WTC11 (cell line): ENCODE data around the gene TWIST2. TPM values are rescaled to one million over a fixed set of nuclear protein-coding genes. Genes with fewer than 3 reads are reported as not detected.

Experiments used
- ATAC-seq: fragments of 200-7000 bp; cut with Tn5 transposase; 2 replicates; pipeline ENCODE4 v1.10.0; 2021; ENCODE audit warnings: mild to moderate bottlenecking, moderate library complexity
- CTCF ChIA-PET: fragments of 300-600 bp; sonication (Branson Sonifier 250); formaldehyde crosslinking; loops from one replicate; lab custom pipeline; 2021; ENCODE audit warnings: antibody characterized with exemption; lab: Charles Lee
- POLR2A ChIA-PET: fragments of 350-600 bp; sonication (Branson Sonifier 250); formaldehyde crosslinking; loops from one replicate; lab custom pipeline; 2021; ENCODE audit warnings: antibody characterized with exemption; lab: Charles Lee
- DNase-seq: peaks from one replicate; pipeline ENCODE4 v3.0.0; 2021; ENCODE audit warnings: low spot score
- H3K27ac Mint-ChIP-seq: 2 replicates; pipeline ENCODE4 v1.8.0; 2021; ENCODE audit warnings: mixed read lengths
- H3K27me3 Mint-ChIP-seq: 2 replicates; pipeline ENCODE4 v1.8.0; 2021; ENCODE audit warnings: low read depth, mild to moderate bottlenecking, moderate library complexity, mixed read lengths
- H3K36me3 Mint-ChIP-seq: 2 replicates; pipeline ENCODE4 v1.8.0; 2021; ENCODE audit warnings: mixed read lengths
- H3K4me1 Mint-ChIP-seq: 2 replicates; pipeline ENCODE4 v1.8.0; 2022; ENCODE audit warnings: mixed read lengths
- H3K4me3 Mint-ChIP-seq: 2 replicates; pipeline ENCODE4 v1.8.0; 2021; ENCODE audit warnings: mild to moderate bottlenecking, moderate library complexity, mixed read lengths
- H3K9me3 Mint-ChIP-seq: 2 replicates; pipeline ENCODE4 v1.8.0; 2021; ENCODE audit warnings: mixed read lengths
- ARID4B ChIP-seq: sonication (generic); formaldehyde crosslinking; IDR thresholded peaks from 2 replicates; pipeline ENCODE4 v1.8.0; 2023; ENCODE audit warnings: missing genetic modification reagents, mild to moderate bottlenecking, borderline replicate concordance
- ATF6 ChIP-seq: sonication (generic); formaldehyde crosslinking; IDR thresholded peaks from 2 replicates; pipeline ENCODE4 v1.8.1; 2023; ENCODE audit warnings: mild to moderate bottlenecking, missing genetic modification reagents
- CREM ChIP-seq: sonication (generic); formaldehyde crosslinking; IDR thresholded peaks from 2 replicates; pipeline ENCODE4 v1.8.1; 2022; ENCODE audit warnings: mild to moderate bottlenecking, missing genetic modification reagents, moderate library complexity
- ELF4 ChIP-seq: sonication (generic); formaldehyde crosslinking; IDR thresholded peaks from 2 replicates; pipeline ENCODE4 v1.8.1; 2022; ENCODE audit warnings: low read depth, mild to moderate bottlenecking, moderate library complexity, missing genetic modification reagents
- ETV6 ChIP-seq: sonication (generic); formaldehyde crosslinking; IDR thresholded peaks from 2 replicates; pipeline ENCODE4 v1.8.1; 2022; ENCODE audit warnings: mild to moderate bottlenecking, missing genetic modification reagents
- HMGA2 ChIP-seq: fragments of 250-450 bp; sonication (Bioruptor Pico); IDR thresholded peaks from 2 replicates; pipeline ENCODE4 v1.4.0; 2021; ENCODE audit warnings: mild to moderate bottlenecking, moderate library complexity
- JUN ChIP-seq: sonication (generic); formaldehyde crosslinking; IDR thresholded peaks from 2 replicates; pipeline ENCODE4 v1.8.0; 2023; ENCODE audit warnings: mild to moderate bottlenecking, missing genetic modification reagents
- KAT7 ChIP-seq: sonication (generic); formaldehyde crosslinking; IDR thresholded peaks from 2 replicates; pipeline ENCODE4 v1.8.1; 2023; ENCODE audit warnings: missing genetic modification reagents, mild to moderate bottlenecking, borderline replicate concordance
- RORB ChIP-seq: fragments of 250-450 bp; sonication (Bioruptor Pico); IDR thresholded peaks from 2 replicates; pipeline ENCODE4 v1.9.0; 2021; ENCODE audit warnings: mild to moderate bottlenecking
- TP53 ChIP-seq: sonication (generic); formaldehyde crosslinking; IDR thresholded peaks from 2 replicates; pipeline ENCODE4 v1.8.1; 2023; ENCODE audit warnings: mild to moderate bottlenecking, missing genetic modification reagents
- ZNF121 ChIP-seq: sonication (generic); formaldehyde crosslinking; IDR thresholded peaks from 2 replicates; pipeline ENCODE4 v1.8.0; 2023; ENCODE audit warnings: missing genetic modification reagents
- total RNA-seq: library from RNA; stranded (reverse); gene quantifications from 3 replicates; pipeline ENCODE4 v1.2.3, GENCODE V29; 2021
- TF ChIP-seq, protein P1 (sequence below): fragments of 250-450 bp; sonication (Bioruptor Pico); conservative IDR thresholded peaks from 2 replicates; pipeline ENCODE4 v1.9.0; 2021; ENCODE audit warnings: mild to moderate bottlenecking
- TF ChIP-seq, protein P2 (sequence below): sonication (generic); formaldehyde crosslinking; IDR thresholded peaks from 2 replicates; pipeline ENCODE4 v1.8.1; 2023; ENCODE audit warnings: mild to moderate bottlenecking, missing genetic modification reagents, borderline replicate concordance

The TWIST2 gene
- total RNA-seq, 1 experiment from 2014 or later = 5.7 TPM

GRCh38 chr2:238813109-238813508 is 34.8 kb upstream of the TWIST2 start:
- H3K4me3 Mint-ChIP-seq = no peak overlapping the region
- ChIA-PET POLR2A (no interaction called here), CTCF (no interaction called here)
- peaks cover 8% of the 10 kb centered on the region for H3K27me3 Mint-ChIP-seq
- H3K36me3 Mint-ChIP-seq = peaks cover 19% of the 10 kb centered on the region
- DNase-seq = no peak
- peaks cover 35% of the 10 kb centered on the region for H3K9me3 Mint-ChIP-seq
- TF ChIP-seq ARID4B = no peak
- TF ChIP-seq KAT7 (CRISPR knock-in tag) = no peak
- TF ChIP-seq ELF4 (CRISPR knock-in tag) = no peak
- peaks cover 13% of the 10 kb centered on the region for H3K4me1 Mint-ChIP-seq
- H3K27ac Mint-ChIP-seq = no peak overlapping the region
- ATAC-seq = no peak

DNA sequence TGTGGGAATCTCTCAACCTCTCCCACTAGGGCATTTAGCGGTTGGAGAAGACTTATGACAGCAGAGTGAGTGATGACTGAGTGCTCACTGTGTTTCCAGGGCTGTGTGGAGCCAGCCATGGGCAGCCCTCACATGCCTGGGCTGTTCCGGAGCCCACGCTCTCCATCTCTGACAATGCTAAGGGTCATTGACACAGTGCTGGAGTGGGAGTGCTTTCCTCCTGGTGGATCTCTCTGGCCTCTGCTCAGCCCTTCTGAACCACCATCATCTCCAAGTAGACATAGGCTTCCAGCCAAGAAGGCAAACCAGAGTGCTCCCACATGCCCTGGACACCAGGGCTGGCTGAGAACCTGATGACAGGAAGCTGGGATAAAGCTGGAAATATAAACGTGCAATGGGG is 33.1 kb upstream of the TWIST2 start:
- Mint-ChIP-seq H3K27me3 (peaks cover 4% of the 10 kb centered on the region; the same call in 1 of the 2 replicates), H3K4me1 (peaks cover 17% of the 10 kb centered on the region), H3K36me3 (peaks cover 6% of the 10 kb centered on the region; the same call in 1 of the 2 replicates), H3K9me3 (peaks cover 21% of the 10 kb centered on the region)
- CTCF ChIA-PET = interaction anchor here (1.5 kb wide), 1 partner anchor 30 kb away, joined by 5 read pairs; no protein-coding TSS in a partner anchor
- POLR2A ChIA-PET = interaction anchor here (0.7 kb wide), 1 partner anchor 105 kb away, joined by 3 read pairs; no protein-coding TSS in a partner anchor
- no peak for TF ChIP-seq JUN (CRISPR knock-in tag)
- no peak for TF ChIP-seq ATF6 (CRISPR knock-in tag)
- TF ChIP-seq RORB (CRISPR knock-in tag) = no peak
- TF ChIP-seq ZNF121 (CRISPR knock-in tag) = no peak
- TF ChIP-seq, protein P1, sequence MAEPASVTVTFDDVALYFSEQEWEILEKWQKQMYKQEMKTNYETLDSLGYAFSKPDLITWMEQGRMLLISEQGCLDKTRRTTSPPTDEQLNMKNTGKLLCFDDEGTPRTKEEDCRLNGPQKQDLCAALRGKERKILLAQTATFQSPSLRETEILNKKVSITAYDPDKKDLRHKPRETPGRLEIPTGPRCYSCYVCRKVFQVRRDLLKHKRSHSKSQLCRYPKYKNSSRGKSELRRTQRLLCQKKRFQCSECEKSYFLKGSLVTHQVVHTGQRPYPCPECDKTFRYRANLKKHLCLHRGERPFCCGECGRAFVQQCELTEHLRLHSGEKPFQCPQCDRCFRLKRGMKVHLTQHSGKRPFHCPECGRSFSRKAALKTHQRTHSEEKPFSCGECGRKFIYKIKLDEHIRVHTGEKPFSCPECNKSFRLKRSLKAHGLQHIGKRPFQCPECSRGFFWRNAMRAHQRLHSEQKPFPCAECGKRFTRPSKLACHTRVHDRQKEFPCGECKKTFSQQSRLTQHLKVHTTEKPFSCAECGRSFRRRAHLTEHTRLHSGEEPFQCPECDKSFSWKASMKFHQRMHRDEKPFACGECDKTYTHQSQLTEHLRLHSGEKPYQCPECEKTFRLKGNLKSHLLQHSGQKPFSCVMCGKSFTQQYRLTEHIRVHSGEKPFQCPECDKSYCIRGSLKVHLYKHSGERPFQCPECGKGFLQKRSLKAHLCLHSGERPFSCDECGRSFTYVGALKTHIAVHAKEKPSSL (CRISPR knock-in tag) = no peak
- TF ChIP-seq ETV6 = no peak
- TF ChIP-seq, protein P2, sequence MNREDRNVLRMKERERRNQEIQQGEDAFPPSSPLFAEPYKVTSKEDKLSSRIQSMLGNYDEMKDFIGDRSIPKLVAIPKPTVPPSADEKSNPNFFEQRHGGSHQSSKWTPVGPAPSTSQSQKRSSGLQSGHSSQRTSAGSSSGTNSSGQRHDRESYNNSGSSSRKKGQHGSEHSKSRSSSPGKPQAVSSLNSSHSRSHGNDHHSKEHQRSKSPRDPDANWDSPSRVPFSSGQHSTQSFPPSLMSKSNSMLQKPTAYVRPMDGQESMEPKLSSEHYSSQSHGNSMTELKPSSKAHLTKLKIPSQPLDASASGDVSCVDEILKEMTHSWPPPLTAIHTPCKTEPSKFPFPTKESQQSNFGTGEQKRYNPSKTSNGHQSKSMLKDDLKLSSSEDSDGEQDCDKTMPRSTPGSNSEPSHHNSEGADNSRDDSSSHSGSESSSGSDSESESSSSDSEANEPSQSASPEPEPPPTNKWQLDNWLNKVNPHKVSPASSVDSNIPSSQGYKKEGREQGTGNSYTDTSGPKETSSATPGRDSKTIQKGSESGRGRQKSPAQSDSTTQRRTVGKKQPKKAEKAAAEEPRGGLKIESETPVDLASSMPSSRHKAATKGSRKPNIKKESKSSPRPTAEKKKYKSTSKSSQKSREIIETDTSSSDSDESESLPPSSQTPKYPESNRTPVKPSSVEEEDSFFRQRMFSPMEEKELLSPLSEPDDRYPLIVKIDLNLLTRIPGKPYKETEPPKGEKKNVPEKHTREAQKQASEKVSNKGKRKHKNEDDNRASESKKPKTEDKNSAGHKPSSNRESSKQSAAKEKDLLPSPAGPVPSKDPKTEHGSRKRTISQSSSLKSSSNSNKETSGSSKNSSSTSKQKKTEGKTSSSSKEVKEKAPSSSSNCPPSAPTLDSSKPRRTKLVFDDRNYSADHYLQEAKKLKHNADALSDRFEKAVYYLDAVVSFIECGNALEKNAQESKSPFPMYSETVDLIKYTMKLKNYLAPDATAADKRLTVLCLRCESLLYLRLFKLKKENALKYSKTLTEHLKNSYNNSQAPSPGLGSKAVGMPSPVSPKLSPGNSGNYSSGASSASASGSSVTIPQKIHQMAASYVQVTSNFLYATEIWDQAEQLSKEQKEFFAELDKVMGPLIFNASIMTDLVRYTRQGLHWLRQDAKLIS (CRISPR knock-in tag) = no peak
- no peak for TF ChIP-seq HMGA2 (CRISPR knock-in tag)
- no peak for TF ChIP-seq TP53 (CRISPR knock-in tag)
- TF ChIP-seq CREM = no peak
- TF ChIP-seq ELF4 (CRISPR knock-in tag) = no peak
- TF ChIP-seq, all 79 proteins: peak for 0
- no peak for DNase-seq
- ATAC-seq = no peak
- Mint-ChIP-seq H3K27ac (no peak overlapping the region), H3K4me3 (no peak overlapping the region)
